Ishikawa (cell line): Measurements from ENCODE around the gene LEMD1.

Experiments
- CEBPB ChIP-seq: IDR thresholded peaks from 2 replicates; pipeline ENCODE4 v1.6.1; 2012
- CREB1 ChIP-seq: IDR thresholded peaks from 2 replicates; pipeline ENCODE4 v1.6.1; 2012; ENCODE audit warnings: low read depth
- EGR1 ChIP-seq: IDR thresholded peaks from 2 replicates; pipeline ENCODE4 v1.6.1; 2012
- EP300 ChIP-seq: IDR thresholded peaks from 2 replicates; pipeline ENCODE4 v1.6.1; 2012; ENCODE audit warnings: borderline replicate concordance
- FOXM1 ChIP-seq: IDR thresholded peaks from 2 replicates; pipeline ENCODE4 v1.6.1; 2012; ENCODE audit warnings: low read depth, borderline replicate concordance
- NFIC ChIP-seq: IDR thresholded peaks from 2 replicates; pipeline ENCODE4 v1.6.1; 2012
- RAD21 ChIP-seq: IDR thresholded peaks from 2 replicates; pipeline ENCODE4 v1.6.1; 2012; ENCODE audit warnings: low read depth
- REST ChIP-seq: IDR thresholded peaks from 2 replicates; pipeline ENCODE4 v1.6.1; 2012; ENCODE audit warnings: low read depth, mild to moderate bottlenecking
- TAF1 ChIP-seq: IDR thresholded peaks from 2 replicates; pipeline ENCODE4 v1.6.1; 2012; ENCODE audit warnings: low read depth, mild to moderate bottlenecking
- TCF12 ChIP-seq: IDR thresholded peaks from 2 replicates; pipeline ENCODE4 v1.6.1; 2012; ENCODE audit warnings: low read depth
- TEAD4 ChIP-seq: IDR thresholded peaks from 2 replicates; pipeline ENCODE4 v1.6.1; 2012
- YY1 ChIP-seq: IDR thresholded peaks from 2 replicates; pipeline ENCODE4 v1.6.1; 2012; ENCODE audit warnings: low read depth
- ZBTB7A ChIP-seq: IDR thresholded peaks from 2 replicates; pipeline ENCODE4 v1.6.1; 2012; ENCODE audit warnings: low read depth
- TF ChIP-seq, protein P1 (sequence below): IDR thresholded peaks from 2 replicates; pipeline ENCODE4 v1.6.1; 2012
- TF ChIP-seq, protein P2 (sequence below): IDR thresholded peaks from 2 replicates; pipeline ENCODE4 v1.6.1; 2012

The LEMD1 gene

DNA sequence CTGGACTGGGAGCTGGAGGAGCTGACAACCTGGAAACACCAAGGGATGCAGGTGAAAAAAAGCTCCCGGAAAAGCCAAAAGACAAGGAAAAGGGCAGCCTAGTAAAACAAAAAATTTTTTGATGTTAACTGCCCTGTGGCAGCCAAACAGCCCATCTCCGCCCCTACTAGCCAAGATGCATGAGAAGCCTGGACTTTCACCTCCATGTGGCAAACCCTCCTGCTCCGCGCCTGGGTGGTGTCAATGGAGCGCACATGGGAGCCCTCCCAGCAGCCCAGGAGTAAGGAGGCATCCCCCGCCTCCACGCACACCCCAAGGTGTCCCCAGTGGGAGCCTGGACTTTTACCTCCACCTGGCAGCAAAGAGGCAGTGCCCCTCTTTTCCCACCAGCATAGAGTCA is 30.5 kb downstream of the LEMD1 start:
- TF ChIP-seq NFIC (no peak), CREB1 (no peak), EP300 (no peak), TAF1 (no peak), ZBTB7A (no peak), YY1 (no peak), RAD21 (no peak), TEAD4 (no peak), EGR1 (no peak), CEBPB (no peak), TCF12 (no peak), REST (no peak)
- TF ChIP-seq, protein P1, sequence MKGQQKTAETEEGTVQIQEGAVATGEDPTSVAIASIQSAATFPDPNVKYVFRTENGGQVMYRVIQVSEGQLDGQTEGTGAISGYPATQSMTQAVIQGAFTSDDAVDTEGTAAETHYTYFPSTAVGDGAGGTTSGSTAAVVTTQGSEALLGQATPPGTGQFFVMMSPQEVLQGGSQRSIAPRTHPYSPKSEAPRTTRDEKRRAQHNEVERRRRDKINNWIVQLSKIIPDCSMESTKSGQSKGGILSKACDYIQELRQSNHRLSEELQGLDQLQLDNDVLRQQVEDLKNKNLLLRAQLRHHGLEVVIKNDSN: no peak
- TF ChIP-seq, protein P2, sequence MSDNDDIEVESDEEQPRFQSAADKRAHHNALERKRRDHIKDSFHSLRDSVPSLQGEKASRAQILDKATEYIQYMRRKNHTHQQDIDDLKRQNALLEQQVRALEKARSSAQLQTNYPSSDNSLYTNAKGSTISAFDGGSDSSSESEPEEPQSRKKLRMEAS: no peak

GRCh38 chr1:205387845-205388244 is 34.0 kb downstream of the LEMD1 start:
- TF ChIP-seq EP300: no peak
- TF ChIP-seq EGR1: no peak
- TF ChIP-seq CREB1: no peak
- TF ChIP-seq CEBPB: no peak
- TF ChIP-seq, protein P1: no peak

- no peak for TF ChIP-seq TCF12
- no peak for TF ChIP-seq NFIC
- no peak for TF ChIP-seq CEBPB
- TF ChIP-seq EP300: no peak
- TF ChIP-seq TEAD4: no peak
- no peak for TF ChIP-seq YY1
Measured at GRCh38 chr1:205382561-205382960, 39.3 kb downstream of the LEMD1 start.

GRCh38 chr1:205381305-205381704 is 40.6 kb downstream of the LEMD1 start:
- TF ChIP-seq CEBPB (no peak), EP300 (no peak), ZBTB7A (no peak), TAF1 (no peak), RAD21 (no peak), YY1 (no peak), TCF12 (no peak), FOXM1 (no peak), TEAD4 (no peak), EGR1 (no peak), NFIC (no peak), CREB1 (no peak), REST (no peak)
- TF ChIP-seq, protein P1: no peak
- TF ChIP-seq, protein P2: no peak

- TF ChIP-seq TEAD4: no peak
- TF ChIP-seq REST: no peak
- TF ChIP-seq EP300: no peak
- TF ChIP-seq NFIC: no peak
- no peak for TF ChIP-seq TCF12
- TF ChIP-seq EGR1: no peak
- TF ChIP-seq, protein P1: no peak
- TF ChIP-seq, protein P2: no peak
- TF ChIP-seq YY1: no peak
Measured at GRCh38 chr1:205380882-205381281, 41.0 kb downstream of the LEMD1 start.
